Activated CD4-positive, alpha-beta T cell treated with anti-CD3 and anti-CD28 coated beads for 36 hours (primary cell): Measurements from ENCODE around the gene PTCH1. TPM values are rescaled to one million over a fixed set of nuclear protein-coding genes. Genes with fewer than 3 reads are reported as not detected.

Experiments
- ATAC-seq: fragments of 200-7000 bp; cut with Tn5 transposase; one replicate; pipeline ENCODE4 v1.10.0; 2021; ENCODE audit warnings: mild to moderate bottlenecking, moderate library complexity
- CTCF ChIA-PET: fragments of 350-600 bp; sonication (Branson Sonifier 250); formaldehyde crosslinking; loops from one replicate; lab custom pipeline; 2021; ENCODE audit warnings: antibody characterized with exemption; lab: Charles Lee
- POLR2A ChIA-PET: fragments of 350-600 bp; sonication (Branson Sonifier 250); formaldehyde crosslinking; loops from one replicate; lab custom pipeline; 2021; ENCODE audit warnings: antibody characterized with exemption, inconsistent platforms; lab: Charles Lee
- DNase-seq: peaks from one replicate; pipeline ENCODE4 v3.0.0-alpha.2; 2020
- H3K27ac Mint-ChIP-seq: one replicate; pipeline ENCODE4 v1.8.0; 2021; ENCODE audit warnings: mixed read lengths
- H3K27me3 Mint-ChIP-seq: one replicate; pipeline ENCODE4 v1.8.0; 2021; ENCODE audit warnings: mixed read lengths
- H3K36me3 Mint-ChIP-seq: one replicate; pipeline ENCODE4 v1.8.0; 2021; ENCODE audit warnings: low read depth, mixed read lengths
- H3K4me1 Mint-ChIP-seq: one replicate; pipeline ENCODE4 v1.8.0; 2021; ENCODE audit warnings: mixed read lengths
- H3K4me3 Mint-ChIP-seq: one replicate; pipeline ENCODE4 v1.8.0; 2021; ENCODE audit warnings: mild to moderate bottlenecking, moderate library complexity, mixed read lengths
- H3K9me3 Mint-ChIP-seq: one replicate; pipeline ENCODE4 v1.8.0; 2021; ENCODE audit warnings: low read depth, mixed read lengths
- intact Hi-C, 2 experiments: fragments of 100-400 bp; cut with DNase I in 1 of 2; cut with micrococcal nuclease in 1 of 2; formaldehyde crosslinking; loops; one replicate each; pipeline versions ENCODE4 v1.14.2 to v1.15.1; 2022 to 2024; cut with DNase I, micrococcal nuclease
- total RNA-seq, 2 experiments: library from RNA; stranded (reverse); gene quantifications; one replicate each; pipeline ENCODE4 v1.2.3, GENCODE V29; 2021

PTCH1 gene
- total RNA-seq, 2 experiments from 2014 or later, result 4.4 to 5.6 TPM

- H3K36me3 Mint-ChIP-seq, result peaks cover 2% of the 10 kb centered on the region
- intact Hi-C loops, result loop anchor here (1.0 to 10.0 kb wide), 5 partner anchors 13 to 1340 kb away; no protein-coding TSS in a partner anchor
These were observed 9.9 kb downstream of the PTCH1 start for GRCh38 chr9:95506678-95507463.

DNA sequence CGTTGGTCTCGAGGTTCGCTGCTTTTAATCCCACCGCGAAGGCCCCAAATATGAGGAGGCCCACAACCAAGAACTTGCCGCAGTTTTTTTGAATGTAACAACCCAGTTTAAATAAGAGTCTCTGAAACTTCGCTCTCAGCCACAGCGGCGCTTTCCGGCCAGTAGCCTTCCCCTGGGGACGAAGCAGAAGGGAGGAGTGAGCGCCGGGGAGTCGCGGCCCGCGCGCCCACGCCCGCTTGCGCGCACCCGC lies 10.4 kb downstream of the PTCH1 start:
- ATAC-seq (no peak), DNase-seq (no peak)
- peak overlapping the region; percentile 70 for H3K27ac Mint-ChIP-seq
- peaks cover 2% of the 10 kb centered on the region for H3K36me3 Mint-ChIP-seq
- CTCF ChIA-PET, result interaction anchor here (0.6 kb wide), 1 partner anchor 185 kb away, joined by 3 read pairs; no protein-coding TSS in a partner anchor
- peaks cover 16% of the 10 kb centered on the region for H3K27me3 Mint-ChIP-seq
- POLR2A ChIA-PET, result no interaction called here
- H3K9me3 Mint-ChIP-seq, result no peaks in the 10 kb centered on the region
- H3K4me1 Mint-ChIP-seq, result peaks cover 39% of the 10 kb centered on the region
- H3K4me3 Mint-ChIP-seq, result peak overlapping the region; percentile 100
- intact Hi-C loops, result loop anchor here (1.0 to 10.0 kb wide), 5 partner anchors 12 to 1339 kb away; no protein-coding TSS in a partner anchor

More at GRCh38 chr9:95506678-95507463, 9.9 kb downstream of the PTCH1 start:
- peak overlapping the region; percentile 31 for H3K27ac Mint-ChIP-seq
- ATAC-seq (no peak), DNase-seq (peak; percentile 45)
- peaks cover 41% of the 10 kb centered on the region for H3K4me1 Mint-ChIP-seq
- ChIA-PET POLR2A (no interaction called here), CTCF (interaction anchor here (1.2 kb wide), 1 partner anchor 12 kb away, joined by 4 read pairs; no protein-coding TSS in a partner anchor)
- no peaks in the 10 kb centered on the region for H3K9me3 Mint-ChIP-seq
- peaks cover 16% of the 10 kb centered on the region for H3K27me3 Mint-ChIP-seq
- peak overlapping the region; percentile 100 for H3K4me3 Mint-ChIP-seq

DNA sequence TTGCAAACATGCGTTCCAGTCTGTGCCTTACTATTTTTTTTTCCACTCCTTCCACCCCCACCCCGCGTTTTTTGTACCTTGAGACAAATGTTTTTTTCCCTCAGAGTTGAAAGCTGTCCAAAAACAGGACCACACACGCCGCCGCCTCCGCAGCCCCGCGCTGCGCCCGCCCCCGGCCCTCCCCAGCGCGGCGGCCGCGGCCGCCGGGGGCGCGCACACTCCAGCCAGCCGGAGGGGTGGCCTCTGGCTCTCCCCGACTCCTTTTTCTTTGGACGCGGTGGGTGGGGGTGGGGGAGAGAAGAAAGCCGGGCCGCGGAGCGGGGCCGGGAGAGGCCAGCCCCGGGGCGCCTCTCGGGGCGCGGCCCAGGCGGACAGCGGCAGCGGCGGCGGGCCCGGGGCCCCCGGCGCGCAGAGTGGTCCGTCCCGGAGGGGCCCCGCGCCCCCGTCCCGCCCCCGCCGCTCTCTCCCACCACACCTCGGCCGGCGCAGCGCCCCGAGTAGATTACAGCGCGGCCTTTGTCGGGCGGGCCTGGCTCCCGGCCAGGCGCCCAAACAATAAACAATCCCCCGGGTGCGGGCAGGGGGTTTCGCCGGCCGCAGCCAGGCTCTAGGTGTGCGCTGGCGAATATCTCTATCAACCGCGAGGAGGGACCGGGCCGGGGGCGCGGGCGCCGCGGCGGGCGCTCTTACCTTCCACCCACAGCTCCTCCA lies 10.9 kb downstream of the PTCH1 start:
- DNase-seq (peak; percentile 48), ATAC-seq (no peak)
- POLR2A ChIA-PET, result no interaction called here
- Mint-ChIP-seq H3K9me3 (no peaks in the 10 kb centered on the region), H3K4me1 (peaks cover 38% of the 10 kb centered on the region), H3K4me3 (peak overlapping the region; percentile 100), H3K27ac (peak overlapping the region; percentile 70), H3K36me3 (peaks cover 2% of the 10 kb centered on the region), H3K27me3 (peaks cover 16% of the 10 kb centered on the region)
- CTCF ChIA-PET, result interaction anchor here (0.6 to 0.7 kb wide), 2 partner anchors 24 to 184 kb away, joined by 3 read pairs; no protein-coding TSS in a partner anchor
- intact Hi-C loops, result loop anchor here (1.0 to 10.0 kb wide), 5 partner anchors 12 to 1339 kb away; no protein-coding TSS in a partner anchor

GRCh38 chr9:95505072-95505716 lies 11.6 kb downstream of the PTCH1 start:
- H3K27ac Mint-ChIP-seq, result peak overlapping the region; percentile 65
- H3K4me1 Mint-ChIP-seq, result peaks cover 38% of the 10 kb centered on the region
- H3K27me3 Mint-ChIP-seq, result peaks cover 16% of the 10 kb centered on the region
- peaks cover 2% of the 10 kb centered on the region for H3K36me3 Mint-ChIP-seq
- ChIA-PET CTCF (interaction anchor here (0.7 to 0.8 kb wide), 3 partner anchors 9 to 24 kb away, joined by 3 to 4 read pairs (median 3); no protein-coding TSS in a partner anchor), POLR2A (no interaction called here)
- peak overlapping the region; percentile 73 for H3K4me3 Mint-ChIP-seq
- H3K9me3 Mint-ChIP-seq, result no peaks in the 10 kb centered on the region
- DNase-seq (no peak), ATAC-seq (no peak)
- intact Hi-C loops, result loop anchor here (5.0 to 10.0 kb wide), 3 partner anchors 78 to 1338 kb away; no protein-coding TSS in a partner anchor

- H3K27ac Mint-ChIP-seq, result no peak overlapping the region
- intact Hi-C loops, result loop anchor here in 1 of 2 experiments (10.0 kb wide), 1 partner anchor 1060 kb away; no protein-coding TSS in a partner anchor
- CTCF ChIA-PET, result interaction anchor here (0.8 to 1.4 kb wide), 3 partner anchors 9 to 10 kb away, joined by 3 to 5 read pairs (median 4); no protein-coding TSS in a partner anchor
- H3K9me3 Mint-ChIP-seq, result no peaks in the 10 kb centered on the region
- no peak overlapping the region for H3K4me3 Mint-ChIP-seq
- H3K4me1 Mint-ChIP-seq, result peaks cover 33% of the 10 kb centered on the region
- peaks cover 2% of the 10 kb centered on the region for H3K36me3 Mint-ChIP-seq
- peaks cover 13% of the 10 kb centered on the region for H3K27me3 Mint-ChIP-seq
- POLR2A ChIA-PET, result no interaction called here
- no peak for DNase-seq
- ATAC-seq, result no peak
These were observed 12.5 kb downstream of the PTCH1 start for GRCh38 chr9:95504053-95504963.

- ATAC-seq (no peak), DNase-seq (no peak)
- H3K9me3 Mint-ChIP-seq, result no peaks in the 10 kb centered on the region
- POLR2A ChIA-PET, result no interaction called here
- peaks cover 2% of the 10 kb centered on the region for H3K36me3 Mint-ChIP-seq
- H3K4me1 Mint-ChIP-seq, result peaks cover 36% of the 10 kb centered on the region
- intact Hi-C loops, result loop anchor here in 1 of 2 experiments (10.0 kb wide), 1 partner anchor 1061 kb away; no protein-coding TSS in a partner anchor
- CTCF ChIA-PET, result interaction anchor here (1.4 kb wide), 1 partner anchor 10 kb away, joined by 5 read pairs; no protein-coding TSS in a partner anchor
- no peak overlapping the region for H3K27ac Mint-ChIP-seq
- no peak overlapping the region for H3K4me3 Mint-ChIP-seq
- peaks cover 13% of the 10 kb centered on the region for H3K27me3 Mint-ChIP-seq
These were observed 13.4 kb downstream of the PTCH1 start for GRCh38 chr9:95503369-95503768.

DNA sequence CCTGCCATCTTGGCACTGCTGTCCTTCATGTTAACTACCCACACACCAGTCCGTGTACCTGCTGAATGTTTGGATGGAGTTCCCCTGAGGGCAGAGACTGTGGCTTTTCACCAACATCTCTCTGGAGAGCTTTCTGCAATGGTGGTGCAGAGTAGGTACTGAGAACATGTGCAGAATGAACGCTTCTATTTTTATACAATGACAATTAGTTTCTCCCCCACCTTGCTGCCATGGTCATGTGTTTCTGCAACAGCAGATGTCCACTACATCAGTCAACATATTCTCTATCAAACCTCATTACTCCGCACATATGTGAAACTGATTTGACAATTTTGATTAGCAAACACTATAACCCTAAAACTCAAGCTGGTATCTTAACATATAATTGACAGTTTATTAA lies 14.5 kb downstream of the PTCH1 start:
- ATAC-seq (no peak), DNase-seq (no peak)
- Mint-ChIP-seq H3K9me3 (no peaks in the 10 kb centered on the region), H3K4me3 (no peak overlapping the region), H3K27me3 (peaks cover 10% of the 10 kb centered on the region), H3K36me3 (no peaks in the 10 kb centered on the region), H3K4me1 (peaks cover 44% of the 10 kb centered on the region), H3K27ac (no peak overlapping the region)
- intact Hi-C loops, result loop anchor here in 1 of 2 experiments (10.0 kb wide), 1 partner anchor 1063 kb away; no protein-coding TSS in a partner anchor
- ChIA-PET CTCF (interaction anchor here (0.7 kb wide), 1 partner anchor 1822 kb away, joined by 3 read pairs; no protein-coding TSS in a partner anchor), POLR2A (no interaction called here)

DNA sequence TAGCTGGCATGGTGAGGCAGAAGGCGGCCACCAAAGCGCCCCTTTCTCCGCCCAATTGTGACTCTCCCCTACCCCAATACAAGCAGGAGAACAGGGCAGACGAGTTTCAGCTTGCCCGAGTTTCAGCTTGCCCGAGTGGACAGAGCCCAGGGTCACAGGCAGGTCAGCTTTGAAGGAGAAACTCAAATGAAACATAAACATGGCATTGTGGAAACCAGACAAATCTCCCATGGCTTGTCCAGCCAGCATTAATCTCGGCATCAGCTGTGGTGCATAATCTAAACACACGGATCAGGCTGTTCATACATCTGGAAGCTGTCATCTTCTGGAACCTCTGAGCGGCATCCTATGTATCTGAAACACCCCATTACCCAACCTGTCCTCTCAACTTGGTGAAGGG lies 16.9 kb downstream of the PTCH1 start:
- Mint-ChIP-seq H3K27ac (no peak overlapping the region), H3K36me3 (no peaks in the 10 kb centered on the region), H3K27me3 (peaks cover 8% of the 10 kb centered on the region), H3K4me1 (peaks cover 57% of the 10 kb centered on the region), H3K4me3 (no peak overlapping the region), H3K9me3 (no peaks in the 10 kb centered on the region)
- ChIA-PET CTCF (interaction anchor here (0.9 to 1.0 kb wide), 2 partner anchors 9 to 10 kb away, joined by 3 to 4 read pairs; no protein-coding TSS in a partner anchor), POLR2A (interaction anchor here (0.5 kb wide), 1 partner anchor 351 kb away, joined by 4 read pairs; no protein-coding TSS in a partner anchor)
- ATAC-seq (no peak), DNase-seq (no peak)
- intact Hi-C loops, result loop anchor here in 1 of 2 experiments (10.0 kb wide), 1 partner anchor 1065 kb away; no protein-coding TSS in a partner anchor

- peaks cover 8% of the 10 kb centered on the region for H3K27me3 Mint-ChIP-seq
- ATAC-seq (no peak), DNase-seq (no peak)
- ChIA-PET CTCF (interaction anchor here (1.0 kb wide), 1 partner anchor 9 kb away, joined by 3 read pairs; no protein-coding TSS in a partner anchor), POLR2A (no interaction called here)
- no peak overlapping the region for H3K27ac Mint-ChIP-seq
- no peak overlapping the region for H3K4me3 Mint-ChIP-seq
- H3K4me1 Mint-ChIP-seq, result peaks cover 57% of the 10 kb centered on the region
- intact Hi-C loops, result no loop called here
- no peaks in the 10 kb centered on the region for H3K36me3 Mint-ChIP-seq
- H3K9me3 Mint-ChIP-seq, result no peaks in the 10 kb centered on the region
These were observed 17.6 kb downstream of the PTCH1 start for GRCh38 chr9:95499046-95499676.
